CD14-positive monocyte (primary cell): ENCODE data around the gene YAF2. TPM values are rescaled to one million over a fixed set of nuclear protein-coding genes. Genes with fewer than 3 reads are reported as not detected.

Experiments
- DNase-seq, 3 donors: peaks; one replicate each; pipeline ENCODE4 v3.0.0-alpha.2; 2011 to 2022
- H2AFZ ChIP-seq: 2 replicates; pipeline ENCODE4 v1.6.0; 2012; ENCODE audit warnings: mild to moderate bottlenecking, low read depth, low read length, inconsistent platforms; ENCODE audit not compliant: insufficient read depth, poor library complexity, severe bottlenecking
- H3K27ac ChIP-seq, 2 donors: 1 replicate in 1 of 2; 2 replicates in 1 of 2; pipeline ENCODE4 v1.5.1; 2012 to 2013; ENCODE audit warnings: low read length in 2 of 2, control low read depth in 1 of 2, inconsistent platforms in 1 of 2, low read depth in 1 of 2, mild to moderate bottlenecking in 1 of 2
- H3K27me3 ChIP-seq, 2 donors: one replicate each; pipeline versions ENCODE4 v1.6.0 to v1.6.1; 2011 to 2013; ENCODE audit warnings: low read length in 2 of 2; ENCODE audit not compliant: control insufficient read depth in 2 of 2, insufficient read depth in 2 of 2
- H3K36me3 ChIP-seq, 2 donors: replicated peaks in 1 of 2; 1 replicate in 1 of 2; 2 replicates in 1 of 2; pipeline versions ENCODE4 v1.5.1 to v1.6.1; 2012 to 2013; ENCODE audit warnings: low read length in 2 of 2, control low read depth in 1 of 2, inconsistent platforms in 1 of 2, mild to moderate bottlenecking in 1 of 2; ENCODE audit not compliant: insufficient read depth in 2 of 2, control insufficient read depth in 1 of 2
- H3K4me1 ChIP-seq, 2 donors: 1 replicate in 1 of 2; 2 replicates in 1 of 2; pipeline versions ENCODE4 v1.5.1 to v1.6.1; 2012 to 2013; ENCODE audit warnings: low read length in 2 of 2, control low read depth in 1 of 2, inconsistent platforms in 1 of 2, mild to moderate bottlenecking in 1 of 2, moderate library complexity in 1 of 2; ENCODE audit not compliant: insufficient read depth in 2 of 2, control insufficient read depth in 1 of 2
- H3K4me2 ChIP-seq: replicated peaks from 2 replicates; pipeline ENCODE3; 2012; ENCODE audit warnings: low read length, moderate library complexity, mild to moderate bottlenecking; ENCODE audit not compliant: poor library complexity, severe bottlenecking; ENCODE audit errors: extremely low read depth
- H3K4me3 ChIP-seq, 3 experiments: fragments of 200-600 bp in 1 of 3; sonication (generic) in 1 of 3; replicated peaks in 1 of 3; 1 replicate in 2 of 3; 2 replicates in 1 of 3; pipeline ENCODE4 v1.5.1; 2011 to 2013; ENCODE audit warnings: low read length in 3 of 3, mild to moderate bottlenecking in 3 of 3, control low read depth in 2 of 3, low read depth in 2 of 3, inconsistent platforms in 1 of 3, moderate library complexity in 1 of 3
- H3K79me2 ChIP-seq: 2 replicates; pipeline ENCODE4 v1.6.0; 2012; ENCODE audit warnings: mild to moderate bottlenecking, control low read depth, inconsistent platforms, low read length, moderate library complexity; ENCODE audit not compliant: insufficient read depth
- H3K9ac ChIP-seq: 2 replicates; pipeline ENCODE4 v1.6.0; 2017; ENCODE audit warnings: low read length, mild to moderate bottlenecking; ENCODE audit not compliant: insufficient read depth, poor library complexity, severe bottlenecking
- H3K9me3 ChIP-seq, 2 donors: replicated peaks in 1 of 2; 1 replicate in 1 of 2; 2 replicates in 1 of 2; pipeline versions ENCODE4 v1.5.1 to v1.6.1; 2012 to 2013; ENCODE audit warnings: low read length in 2 of 2, control low read depth in 1 of 2; ENCODE audit not compliant: control insufficient read depth in 1 of 2, insufficient read depth in 1 of 2
- H4K20me1 ChIP-seq: 2 replicates; pipeline ENCODE4 v1.6.0; 2012; ENCODE audit warnings: mild to moderate bottlenecking, low read length, control low read depth, moderate library complexity; ENCODE audit not compliant: insufficient read depth
- H3K27ac Mint-ChIP-seq, 7 donors: one replicate each; pipeline ENCODE4 v1.8.0; 2020; ENCODE audit warnings: mild to moderate bottlenecking in 7 of 7, mixed read lengths in 7 of 7, moderate library complexity in 6 of 7, inconsistent platforms in 2 of 7
- H3K27me3 Mint-ChIP-seq, 3 donors: one replicate each; pipeline ENCODE4 v1.8.0; 2021 to 2022; ENCODE audit warnings: low read depth in 3 of 3, mild to moderate bottlenecking in 3 of 3, mixed read lengths in 3 of 3, moderate library complexity in 3 of 3, inconsistent platforms in 1 of 3
- H3K36me3 Mint-ChIP-seq, 2 donors: one replicate each; pipeline ENCODE4 v1.8.0; 2020; ENCODE audit warnings: mixed read lengths in 2 of 2, inconsistent platforms in 1 of 2, mild to moderate bottlenecking in 1 of 2
- H3K4me1 Mint-ChIP-seq: one replicate; pipeline ENCODE4 v1.8.0; 2020; ENCODE audit warnings: mild to moderate bottlenecking, mixed read lengths
- H3K4me3 Mint-ChIP-seq, 2 donors: one replicate each; pipeline ENCODE4 v1.8.0; 2020; ENCODE audit warnings: mild to moderate bottlenecking in 2 of 2, mixed read lengths in 2 of 2, moderate library complexity in 1 of 2
- H3K9me3 Mint-ChIP-seq, 7 donors: one replicate each; pipeline ENCODE4 v1.8.0; 2020 to 2022; ENCODE audit warnings: mixed read lengths in 7 of 7, mild to moderate bottlenecking in 6 of 7, moderate library complexity in 6 of 7, inconsistent platforms in 2 of 7
- WGBS: methylation state at CpG from one replicate; pipeline ENCODE4 v1.1.5; 2013; ENCODE audit warnings: missing lambda C conversion rate; ENCODE audit not compliant: insufficient coverage; 5-methylcytosine and 5-hydroxymethylcytosine counted together
- intact Hi-C, 2 donors: fragments of 100-400 bp; cut with micrococcal nuclease; formaldehyde crosslinking; loops; one replicate each; pipeline versions ENCODE4 v1.15.0 to v1.15.1; 2023
- polyA plus RNA-seq, 3 donors: library from polyadenylated mRNA; depleted of rRNA in 1 of 3; unstranded in 2 of 3; stranded (reverse) in 1 of 3; fragments of 300-500 nt in 2 of 3; fragments of >200 nt in 1 of 3; fragmentation: Illumina TruSeq in 2 of 3; gene quantifications; 1 replicate in 2 of 3; 2 replicates in 1 of 3; pipeline ENCODE4 v1.2.3, GENCODE V29; 2012 to 2021
- TF ChIP-seq, protein P1 (sequence below): fragments of 200-600 bp; IDR thresholded peaks from one replicate; pipeline ENCODE4 v1.8.0; 2022; ENCODE audit warnings: antibody characterized with exemption, mild to moderate bottlenecking

YAF2 gene
- polyA plus RNA-seq, 3 donors = 6.2 to 11.0 (median 8.5) TPM

DNA sequence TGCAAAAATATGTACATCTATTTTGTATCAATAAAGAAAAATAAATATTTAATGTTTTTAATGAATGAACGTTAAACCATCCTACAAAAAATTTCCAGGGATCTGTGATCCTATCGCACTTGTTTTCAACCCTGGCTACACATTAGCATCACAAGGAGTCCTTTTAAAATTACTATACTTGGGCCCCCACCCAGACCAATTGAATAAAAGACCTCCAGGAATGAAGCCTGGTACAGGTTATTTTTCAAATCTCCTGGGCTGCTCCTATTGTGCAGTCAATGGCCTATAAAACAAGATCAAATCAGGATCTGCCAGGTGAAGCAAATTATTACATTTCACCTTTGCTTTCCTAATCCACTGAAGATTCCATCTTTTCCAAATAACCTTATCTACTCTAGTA is 59.9 kb downstream of the YAF2 start:
- Mint-ChIP-seq H3K4me3 (no peak overlapping the region), H3K27me3 (no peaks in the 10 kb centered on the region), H3K9me3 (peaks cover 0 to 5% (median 2%) of the 10 kb centered on the region in 7 donors), H3K27ac (no peak overlapping the region), H3K36me3 (peaks cover 19 to 34% of the 10 kb centered on the region in 2 donors), H3K4me1 (peaks cover 29% of the 10 kb centered on the region)
- Histone ChIP-seq H3K27me3 (no peaks in the 10 kb centered on the region), H3K4me2 (no peak overlapping the region), H3K79me2 (peaks cover 9% of the 10 kb centered on the region), H3K9me3 (no peaks in the 10 kb centered on the region), H2AFZ (no peak overlapping the region), H3K27ac (no peak overlapping the region), H3K36me3 (peaks cover 2 to 38% of the 10 kb centered on the region in 2 donors), H3K4me1 (peaks cover 5 to 15% of the 10 kb centered on the region in 2 donors), H3K4me3 (no peak overlapping the region), H3K9ac (no peak overlapping the region), H4K20me1 (no peaks in the 10 kb centered on the region)
- TF ChIP-seq, protein P1, sequence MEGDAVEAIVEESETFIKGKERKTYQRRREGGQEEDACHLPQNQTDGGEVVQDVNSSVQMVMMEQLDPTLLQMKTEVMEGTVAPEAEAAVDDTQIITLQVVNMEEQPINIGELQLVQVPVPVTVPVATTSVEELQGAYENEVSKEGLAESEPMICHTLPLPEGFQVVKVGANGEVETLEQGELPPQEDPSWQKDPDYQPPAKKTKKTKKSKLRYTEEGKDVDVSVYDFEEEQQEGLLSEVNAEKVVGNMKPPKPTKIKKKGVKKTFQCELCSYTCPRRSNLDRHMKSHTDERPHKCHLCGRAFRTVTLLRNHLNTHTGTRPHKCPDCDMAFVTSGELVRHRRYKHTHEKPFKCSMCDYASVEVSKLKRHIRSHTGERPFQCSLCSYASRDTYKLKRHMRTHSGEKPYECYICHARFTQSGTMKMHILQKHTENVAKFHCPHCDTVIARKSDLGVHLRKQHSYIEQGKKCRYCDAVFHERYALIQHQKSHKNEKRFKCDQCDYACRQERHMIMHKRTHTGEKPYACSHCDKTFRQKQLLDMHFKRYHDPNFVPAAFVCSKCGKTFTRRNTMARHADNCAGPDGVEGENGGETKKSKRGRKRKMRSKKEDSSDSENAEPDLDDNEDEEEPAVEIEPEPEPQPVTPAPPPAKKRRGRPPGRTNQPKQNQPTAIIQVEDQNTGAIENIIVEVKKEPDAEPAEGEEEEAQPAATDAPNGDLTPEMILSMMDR = no peak
- intact Hi-C loops = no loop called here
- DNase-seq = no peak
- no CpG with 5 or more reads among the region's 2 CpGs for WGBS

DNA sequence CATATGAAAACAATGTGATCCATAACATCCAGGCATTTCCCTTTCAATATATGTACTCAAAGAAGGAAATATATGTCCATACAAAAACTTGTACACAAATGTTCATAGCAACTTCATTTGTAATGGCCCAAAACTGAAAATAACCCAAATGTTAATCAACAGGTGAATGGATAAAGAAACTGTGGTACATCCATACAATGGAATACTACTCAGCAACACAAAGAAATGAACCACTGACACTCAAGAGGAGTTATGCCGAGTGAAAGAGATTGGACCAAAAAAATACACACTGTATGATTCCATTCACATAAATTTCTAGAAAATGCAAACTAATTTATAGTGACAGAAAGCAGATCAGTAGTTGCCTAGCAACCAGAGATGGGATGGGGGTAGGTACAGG is 63.1 kb downstream of the YAF2 start:
- Mint-ChIP-seq H3K27ac (no peak overlapping the region), H3K36me3 (peaks cover 23 to 51% of the 10 kb centered on the region in 2 donors), H3K4me1 (peaks cover 22% of the 10 kb centered on the region), H3K4me3 (no peak overlapping the region), H3K9me3 (peaks cover 0 to 5% (median 2%) of the 10 kb centered on the region in 7 donors), H3K27me3 (no peaks in the 10 kb centered on the region)
- Histone ChIP-seq H3K27me3 (no peaks in the 10 kb centered on the region), H3K4me2 (no peak overlapping the region), H3K36me3 (peaks cover 2 to 45% of the 10 kb centered on the region in 2 donors), H3K27ac (no peak overlapping the region), H2AFZ (no peak overlapping the region), H3K4me3 (no peak overlapping the region), H3K79me2 (peaks cover 11% of the 10 kb centered on the region), H4K20me1 (no peaks in the 10 kb centered on the region), H3K9me3 (no peaks in the 10 kb centered on the region), H3K9ac (no peak overlapping the region), H3K4me1 (peaks cover 7 to 14% of the 10 kb centered on the region in 2 donors)
- TF ChIP-seq, protein P1 = no peak
- DNase-seq = no peak
- no CpG with 5 or more reads among the region's 1 CpG for WGBS
- intact Hi-C loops = no loop called here
